CD4-positive, alpha-beta T cell treated with Interleukin-4 for 4 hours (primary cell): Measurements from ENCODE around the gene TSPAN4.
A peak's percentile ranks its signal among the peaks of the same experiment; 100 is the strongest.

ENCODE experiments used
- DNase-seq: peaks from one replicate; pipeline ENCODE4 v3.0.0-alpha.2; 2020

The TSPAN4 gene

GRCh38 chr11:837189-837989 is 5.3 kb upstream of the TSPAN4 start:
- no peak for DNase-seq

GRCh38 chr11:837990-838307 is 4.7 kb upstream of the TSPAN4 start:
- DNase-seq, result no peak

DNA sequence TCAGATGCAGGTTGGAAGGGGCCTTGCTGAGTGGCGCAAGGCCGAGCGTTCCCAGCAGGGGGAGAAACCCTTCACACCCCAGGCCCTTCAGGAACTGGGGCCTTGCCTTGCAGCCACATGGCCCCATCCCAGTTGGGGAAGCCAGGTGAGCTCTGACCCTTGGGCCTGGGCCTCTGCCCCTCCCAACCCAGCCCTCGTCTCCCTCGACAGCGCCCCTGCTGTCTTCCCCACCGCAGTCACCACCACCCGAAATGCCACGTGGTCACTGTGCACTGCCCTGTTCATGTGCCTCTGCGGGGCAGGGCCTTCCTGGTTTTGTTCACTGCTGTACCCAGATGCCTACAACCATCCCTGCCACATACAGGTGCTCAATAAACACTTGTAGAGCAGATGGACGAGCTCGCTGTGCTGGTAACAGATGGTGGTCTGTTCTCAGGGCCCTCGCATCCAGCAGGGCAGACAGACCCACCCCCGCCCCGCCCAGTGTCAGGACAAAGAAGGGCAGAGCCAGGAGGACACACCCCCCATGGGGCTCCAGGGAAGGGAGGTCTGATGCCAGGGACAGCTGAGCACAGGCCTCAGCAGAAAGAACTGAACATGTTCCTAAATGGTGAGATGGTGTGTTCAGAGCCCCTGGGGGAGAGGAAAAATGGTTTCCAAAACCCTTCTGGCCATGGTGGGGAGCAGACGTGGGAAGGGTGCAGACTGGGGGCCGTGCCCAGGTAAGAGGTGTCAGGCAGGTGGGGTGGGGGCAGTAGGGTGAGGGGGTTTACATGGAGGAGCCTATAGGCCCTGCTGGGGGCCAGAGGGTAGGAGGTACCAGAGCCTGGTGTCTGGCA is 4.0 kb upstream of the TSPAN4 start:
- no peak for DNase-seq

GRCh38 chr11:839280-839623 is 3.4 kb upstream of the TSPAN4 start:
- no peak for DNase-seq

- no peak for DNase-seq
These were observed 2.6 kb upstream of the TSPAN4 start for GRCh38 chr11:839875-840617.

GRCh38 chr11:841981-842369 is 677 bp upstream of the TSPAN4 start:
- DNase-seq, result no peak

- no peak for DNase-seq
These were observed 558 bp downstream of the TSPAN4 start for GRCh38 chr11:843086-843734.

GRCh38 chr11:843818-844692 is 1.4 kb downstream of the TSPAN4 start:
- DNase-seq, result no peak

DNA sequence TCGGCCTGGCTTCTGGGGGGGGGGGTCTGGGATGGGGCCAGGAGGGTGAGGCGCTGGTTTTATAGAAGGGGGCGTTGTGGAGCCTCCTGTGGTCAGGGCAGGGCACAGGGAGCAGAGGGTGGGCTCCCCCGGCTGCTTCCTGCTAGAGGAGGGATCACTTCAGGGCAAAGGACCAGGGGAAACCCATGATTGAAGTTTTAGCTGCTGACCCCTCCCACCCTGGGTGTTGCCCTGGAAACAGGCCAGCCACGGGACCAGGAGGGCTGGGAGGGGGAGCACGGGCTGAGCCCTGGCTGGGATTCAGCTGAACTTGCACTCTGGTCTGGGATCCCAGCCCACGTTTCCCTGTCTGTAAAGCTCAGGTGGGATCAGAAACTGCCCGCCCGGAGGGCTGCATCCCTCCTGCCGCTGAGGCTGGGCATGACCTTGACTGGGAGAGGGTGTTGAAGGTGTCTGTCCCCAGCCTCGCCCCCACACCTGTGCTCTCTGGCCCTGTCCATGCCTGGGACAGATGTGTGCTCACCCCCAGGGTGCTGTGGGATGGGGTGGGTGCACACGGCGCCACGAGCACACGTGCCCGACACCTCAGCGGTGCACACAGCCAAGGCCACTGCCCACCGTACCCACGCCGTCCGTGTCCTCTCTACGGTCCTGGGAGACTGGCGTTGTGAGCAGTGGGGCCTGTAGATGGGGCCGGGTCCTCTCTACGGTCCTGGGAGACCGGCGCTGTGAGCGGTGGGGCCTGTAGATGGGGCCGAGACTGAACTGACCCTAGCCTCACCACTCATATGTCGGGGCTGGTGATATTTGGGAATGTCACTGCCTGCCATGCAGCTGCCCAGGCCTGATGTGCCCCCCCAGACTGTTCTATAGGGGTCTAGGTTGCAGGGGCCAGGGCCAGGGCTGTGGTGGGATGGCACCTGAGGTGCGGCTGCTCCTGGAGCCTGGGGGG is 2.3 kb downstream of the TSPAN4 start:
- DNase-seq, result peak; percentile 21

DNA sequence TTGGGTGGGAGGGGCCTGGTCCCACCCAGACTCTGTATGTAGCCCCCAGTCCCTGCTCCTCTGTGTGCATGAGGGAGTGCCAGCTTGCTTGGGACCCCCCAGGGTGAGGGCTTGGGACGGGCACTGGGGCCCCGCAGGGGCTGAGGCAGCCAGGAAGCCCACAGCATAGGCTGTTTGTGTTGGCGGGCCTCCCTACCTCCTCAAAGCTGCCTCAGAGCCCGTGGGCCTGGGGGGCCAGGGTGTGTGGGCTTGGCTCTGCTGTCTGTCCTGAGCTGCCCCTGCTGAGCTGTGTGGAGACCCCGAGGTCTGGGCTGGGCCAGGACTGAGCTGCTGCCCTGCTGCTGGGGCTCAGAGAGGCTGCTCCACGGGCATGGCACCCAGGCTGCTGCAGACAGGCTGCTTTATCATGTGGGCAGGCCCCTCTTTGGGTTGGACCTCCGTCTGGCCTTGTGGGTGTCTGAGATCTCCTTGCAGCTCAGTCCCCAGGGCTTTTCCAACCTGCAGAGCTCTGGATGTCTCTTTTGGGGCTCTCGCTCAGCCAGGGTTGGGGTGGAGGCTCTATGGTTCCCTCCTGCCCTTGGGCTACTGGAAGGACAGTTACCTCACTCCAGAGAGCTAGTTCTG is 3.3 kb downstream of the TSPAN4 start:
- DNase-seq, result no peak

DNA sequence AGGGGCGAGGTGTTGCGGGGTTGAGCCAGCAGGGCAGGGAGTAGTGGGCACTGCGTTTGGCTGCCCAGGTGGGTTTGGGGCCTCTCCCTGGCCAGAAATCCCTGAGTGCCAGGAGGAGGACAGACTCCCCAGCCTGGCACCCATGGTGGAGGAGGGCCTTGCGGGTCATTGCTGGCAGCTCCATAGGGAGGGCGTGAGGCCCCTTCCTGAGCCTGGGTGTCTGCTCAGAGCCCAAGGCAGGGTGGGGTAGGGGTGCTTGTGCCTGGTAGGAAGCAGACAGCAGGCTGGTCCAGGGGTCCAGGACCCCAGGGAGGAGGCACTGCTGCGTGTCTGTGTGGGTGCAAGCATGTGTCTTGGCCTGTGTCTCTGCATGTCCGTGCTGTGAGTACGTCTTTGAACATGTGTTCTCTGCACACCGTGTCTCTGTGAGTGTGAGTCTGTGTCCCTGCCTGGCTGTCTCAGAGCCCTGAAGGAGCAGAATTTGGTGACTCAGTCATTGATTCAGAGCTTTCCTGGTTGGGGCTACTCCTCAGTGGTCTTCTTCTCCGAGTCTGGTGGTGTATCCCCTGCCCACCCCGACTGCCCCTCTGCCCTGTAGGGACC is 3.9 kb downstream of the TSPAN4 start:
- DNase-seq, result no peak

DNA sequence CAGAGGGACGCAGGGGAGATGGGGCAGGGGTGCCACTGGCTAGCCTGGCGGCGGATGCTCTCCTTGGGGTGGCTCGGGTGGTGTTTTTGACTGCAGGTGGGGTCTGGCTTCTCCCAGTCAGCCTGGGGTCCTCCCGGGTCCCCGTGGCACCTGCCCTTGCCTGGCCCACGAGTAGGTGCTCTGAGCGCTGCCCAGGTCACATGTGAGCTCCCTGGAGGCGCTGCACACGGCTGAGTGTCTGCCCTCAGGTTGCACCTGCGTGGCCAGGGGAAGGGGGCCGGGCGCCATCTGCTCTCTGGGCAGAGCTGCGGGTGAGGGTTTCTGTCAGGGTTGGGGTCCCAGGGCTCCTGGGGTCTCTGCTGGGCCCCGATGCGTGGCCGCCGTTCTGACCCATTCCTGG is 5.2 kb downstream of the TSPAN4 start:
- DNase-seq, result no peak

- peak; percentile 51 for DNase-seq
These were observed 5.8 kb downstream of the TSPAN4 start for GRCh38 chr11:848380-848931.

DNA sequence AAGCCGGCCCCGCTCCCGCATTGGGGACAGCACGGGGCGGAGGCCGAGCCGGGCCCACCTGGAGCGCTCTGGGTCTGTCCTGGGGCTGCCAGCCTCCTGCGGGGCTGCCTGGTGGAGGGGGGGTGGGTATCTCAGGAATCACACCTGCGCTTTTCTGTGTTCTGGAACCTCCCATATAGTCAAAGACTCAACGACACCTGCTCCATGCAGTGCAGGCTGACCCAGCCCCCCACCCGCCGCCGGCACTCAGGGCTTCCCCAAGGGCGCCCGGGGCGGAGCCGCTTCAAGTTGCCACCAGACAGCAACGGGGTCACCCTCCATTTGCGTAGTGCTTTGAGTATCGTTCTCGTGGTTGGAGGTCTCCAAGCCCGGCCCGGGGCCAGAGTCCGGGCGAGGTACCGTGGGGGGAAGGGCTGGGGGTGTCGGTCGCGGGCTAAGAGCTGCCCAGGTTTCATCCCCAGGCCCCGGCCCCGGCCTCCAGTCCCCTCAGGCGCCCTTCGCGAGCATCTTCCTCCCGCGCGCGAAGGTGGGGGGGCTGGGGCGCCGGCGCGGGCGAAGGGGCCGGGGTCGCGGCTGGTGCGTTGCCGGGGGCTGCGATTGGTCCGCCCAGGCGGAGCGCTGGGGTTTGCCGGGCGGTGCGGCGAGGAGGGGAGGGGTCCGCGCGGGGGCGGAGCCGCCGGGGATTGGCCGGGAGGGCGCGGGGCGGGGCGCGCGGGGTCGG is 6.6 kb downstream of the TSPAN4 start:
- DNase-seq, result no peak

- no peak for DNase-seq
These were observed 7.5 kb downstream of the TSPAN4 start for GRCh38 chr11:849951-850774.

- DNase-seq, result no peak
These were observed 8.4 kb downstream of the TSPAN4 start for GRCh38 chr11:850775-851763.

DNA sequence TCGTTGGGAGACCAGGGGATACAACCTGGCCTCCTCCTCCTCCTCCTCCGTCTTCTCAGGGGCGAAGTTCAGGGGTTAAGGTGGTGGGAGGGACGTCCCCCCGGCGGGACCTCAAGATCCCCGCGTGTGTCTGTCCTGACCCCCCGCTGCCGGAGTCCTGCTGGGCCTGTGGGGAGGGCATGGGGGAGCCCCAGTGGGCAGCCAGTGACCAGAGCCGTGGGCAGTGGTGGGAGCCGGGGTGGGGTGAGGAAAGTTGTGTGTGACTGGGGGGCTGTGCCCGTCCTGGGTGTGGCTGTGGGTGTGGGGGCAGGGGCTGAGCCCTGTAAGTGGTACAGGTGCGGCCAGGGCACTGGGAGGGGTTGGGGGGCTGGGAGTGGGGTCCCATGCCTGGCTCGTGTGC is 10.1 kb downstream of the TSPAN4 start:
- no peak for DNase-seq
